Measurements from ENCODE around the gene TSPAN4.

GRCh38 chr11:824292-824880 lies 18.3 kb upstream of the TSPAN4 start:
- no peak for TF ChIP-seq POLR2A (IDR thresholded peaks at IDR 0.05)
- no peak for TF ChIP-seq CTCF (IDR thresholded peaks at IDR 0.05)

All from tibial nerve (tissue), 3 donors.